IMR-90 (cell line): ENCODE measurements around the gene AIRE. TPM values are rescaled to one million over a fixed set of nuclear protein-coding genes. Genes with fewer than 3 reads are reported as not detected.

Source experiments
- ATAC-seq: fragments of 200-7000 bp; cut with Tn5 transposase; 2 replicates; pipeline ENCODE4 v1.9.1; 2020; ENCODE audit warnings: low read depth, mild to moderate bottlenecking, moderate library complexity
- BruUV-seq: library from RNA; stranded (reverse); fragments of 400-500 nt; replicated peaks from 2 replicates; lab custom pipeline; 2021; lab: Mats Ljungman, UMichigan
- CTCF ChIA-PET: fragments of 300-600 bp; formaldehyde crosslinking; extraction: SDS; loops from one replicate; lab custom pipeline; 2021; ENCODE audit warnings: antibody characterized with exemption; lab: Yijun Ruan, JAX
- POLR2A ChIA-PET: fragments of 300-600 bp; sonication (Branson Sonifier 250); formaldehyde crosslinking; loops from one replicate; lab custom pipeline; 2022; ENCODE audit warnings: antibody characterized with exemption; ENCODE audit not compliant: unreplicated experiment; lab: Charles Lee
- DNase-seq: peaks from one replicate; pipeline ENCODE4 v3.0.0; 2013
- H2AFZ ChIP-seq: replicated peaks from 2 replicates; pipeline ENCODE3; 2013; ENCODE audit warnings: low read length, mild to moderate bottlenecking; ENCODE audit not compliant: poor library complexity
- H2AK5ac ChIP-seq: 2 replicates; pipeline ENCODE4 v1.6.1; 2013; ENCODE audit warnings: low read depth, low read length, inconsistent platforms
- H2AK9ac ChIP-seq: replicated peaks from 2 replicates; pipeline ENCODE3; 2013; ENCODE audit warnings: mild to moderate bottlenecking, low read depth, low read length, moderate library complexity; ENCODE audit not compliant: poor library complexity
- H2BK120ac ChIP-seq: 2 replicates; pipeline ENCODE4 v1.6.1; 2013; ENCODE audit warnings: low read depth, low read length, inconsistent platforms
- H2BK15ac ChIP-seq: 3 replicates; pipeline ENCODE4 v1.6.1; 2013; ENCODE audit warnings: low read depth, low read length, inconsistent platforms
- H2BK20ac ChIP-seq: 2 replicates; pipeline ENCODE4 v1.6.1; 2013; ENCODE audit warnings: low read depth, mild to moderate bottlenecking, inconsistent platforms, low read length, moderate library complexity
- H2BK5ac ChIP-seq: 2 replicates; pipeline ENCODE4 v1.6.1; 2013; ENCODE audit warnings: mild to moderate bottlenecking, low read depth, low read length, inconsistent platforms; ENCODE audit not compliant: poor library complexity, severe bottlenecking
- H3K14ac ChIP-seq: replicated peaks from 2 replicates; pipeline ENCODE4 v1.6.1; 2013; ENCODE audit warnings: low read depth, low read length, inconsistent platforms
- H3K18ac ChIP-seq: 2 replicates; pipeline ENCODE4 v1.6.1; 2013; ENCODE audit warnings: low read depth, low read length, control low read depth
- H3K23ac ChIP-seq: 2 replicates; pipeline ENCODE4 v1.6.1; 2013; ENCODE audit warnings: low read depth, low read length, inconsistent platforms
- H3K27ac ChIP-seq: 2 replicates; pipeline ENCODE4 v1.5.1; 2013; ENCODE audit warnings: mild to moderate bottlenecking, control low read depth, low read length; ENCODE audit not compliant: insufficient read depth
- H3K27me3 ChIP-seq: 2 replicates; pipeline ENCODE4 v1.6.1; 2013; ENCODE audit warnings: low read length; ENCODE audit not compliant: control insufficient read depth, insufficient read depth
- H3K36me3 ChIP-seq: 2 replicates; pipeline ENCODE4 v1.6.1; 2013; ENCODE audit warnings: low read length, mixed read lengths; ENCODE audit not compliant: control insufficient read depth, insufficient read depth
- H3K4ac ChIP-seq: 2 replicates; pipeline ENCODE4 v1.6.1; 2013; ENCODE audit warnings: low read depth, low read length, inconsistent platforms
- H3K4me1 ChIP-seq: 2 replicates; pipeline ENCODE4 v1.6.1; 2013; ENCODE audit warnings: low read length, mixed read lengths; ENCODE audit not compliant: control insufficient read depth, insufficient read depth
- H3K4me2 ChIP-seq: 2 replicates; pipeline ENCODE4 v1.6.1; 2013; ENCODE audit warnings: low read depth, mild to moderate bottlenecking, control low read depth, low read length, moderate library complexity
- H3K4me3 ChIP-seq: 2 replicates; pipeline ENCODE4 v1.5.1; 2013; ENCODE audit warnings: low read depth, mild to moderate bottlenecking, control low read depth, low read length, moderate library complexity; ENCODE audit not compliant: insufficient read depth
- H3K56ac ChIP-seq: 2 replicates; pipeline ENCODE4 v1.6.1; 2013; ENCODE audit warnings: low read length, inconsistent platforms; ENCODE audit not compliant: insufficient read depth; ENCODE audit errors: extremely low read depth
- H3K79me1 ChIP-seq, 2 experiments: 2 replicates each; pipeline ENCODE4 v1.6.1; 2013; ENCODE audit warnings: low read length in 2 of 2, inconsistent platforms in 1 of 2, low read depth in 1 of 2
- H3K9ac ChIP-seq: 2 replicates; pipeline ENCODE4 v1.6.1; 2013; ENCODE audit warnings: low read depth, low read length, control low read depth
- H3K9me1 ChIP-seq: 2 replicates; pipeline ENCODE4 v1.6.1; 2013; ENCODE audit warnings: low read length, inconsistent platforms; ENCODE audit not compliant: insufficient read depth
- H3K9me3 ChIP-seq: 2 replicates; pipeline ENCODE4 v1.6.1; 2013; ENCODE audit warnings: low read length; ENCODE audit not compliant: control insufficient read depth, insufficient read depth
- H4K20me1 ChIP-seq: 2 replicates; pipeline ENCODE4 v1.6.1; 2013; ENCODE audit warnings: low read length, inconsistent platforms; ENCODE audit not compliant: insufficient read depth
- H4K5ac ChIP-seq: 2 replicates; pipeline ENCODE4 v1.6.1; 2013; ENCODE audit warnings: mild to moderate bottlenecking, low read depth, low read length, control low read depth
- H4K8ac ChIP-seq, 2 experiments: 2 replicates each; pipeline ENCODE4 v1.6.1; 2013; ENCODE audit warnings: low read depth in 2 of 2, low read length in 2 of 2, control low read depth in 1 of 2, inconsistent platforms in 1 of 2
- H4K91ac ChIP-seq: 2 replicates; pipeline ENCODE4 v1.6.1; 2013; ENCODE audit warnings: low read depth, low read length, inconsistent platforms; ENCODE audit not compliant: insufficient read depth
- RFX5 ChIP-seq: IDR thresholded peaks from 2 replicates; pipeline ENCODE4 v1.8.0; 2012; ENCODE audit warnings: low read depth, mild to moderate bottlenecking, low read length, moderate library complexity
- USF2 ChIP-seq: fragments of 150-350 bp; IDR thresholded peaks from 2 replicates; pipeline ENCODE4 v1.6.1; 2017; ENCODE audit warnings: mild to moderate bottlenecking, antibody characterized with exemption, low read length, low read depth
- WGBS, 2 experiments: methylation state at CpG; one replicate each; pipeline versions ENCODE4 v1.1.5 to v1.1.7; 2013; ENCODE audit warnings: missing lambda C conversion rate in 2 of 2; ENCODE audit not compliant: insufficient read length in 1 of 2; ENCODE audit errors: extremely low coverage in 2 of 2; 5-methylcytosine and 5-hydroxymethylcytosine counted together
- dilution Hi-C: fragments of 300-500 bp; cut with HindIII; formaldehyde crosslinking; loops from one replicate; pipeline ENCODE4 v1.14.3; 2018; ENCODE audit warnings: low sequenced_read_pairs; ENCODE audit not compliant: unreplicated experiment
- in situ Hi-C: fragments of 300-500 bp; cut with MboI; formaldehyde crosslinking; loops from 3 replicates; pipeline ENCODE4 v1.14.3; 2019; ENCODE audit warnings: low sequenced_read_pairs, inconsistent platforms, mixed read lengths
- intact Hi-C: fragments of 100-400 bp; cut with micrococcal nuclease; formaldehyde crosslinking; loops from 2 replicates; pipeline ENCODE4 v1.10.0; 2022
- polyA plus RNA-seq, 3 experiments: library from polyadenylated mRNA; depleted of rRNA; stranded (reverse); fragments of >200 nt; gene quantifications; 2 replicates each; pipeline ENCODE4 v1.2.3, GENCODE V29; 2012; ENCODE audit warnings: low replicate concordance in 1 of 3
- total RNA-seq: library from RNA; depleted of rRNA; stranded (reverse); fragments of >200 nt; gene quantifications from 2 replicates; pipeline ENCODE4 v1.2.3, GENCODE V29; 2012

AIRE gene
- total and polyA plus RNA-seq, 2 of the 4 experiments (the other 2 are of a cell fraction): 0.05 TPM; not detected in 1

- no peak for DNase-seq
- ATAC-seq: no peak
- Histone ChIP-seq H3K36me3 (peaks cover 72% of the 10 kb centered on the region), H2AFZ (no peak overlapping the region), H3K4me1 (no peaks in the 10 kb centered on the region), H4K8ac (no peak overlapping the region), H2BK120ac (no peak overlapping the region), H2AK5ac (no peak overlapping the region), H2BK5ac (no peak overlapping the region), H3K18ac (no peak overlapping the region), H3K9ac (no peak overlapping the region), H3K27ac (no peak overlapping the region), H3K14ac (no peak overlapping the region), H2BK20ac (no peak overlapping the region), H2BK15ac (no peak overlapping the region), H4K20me1 (peaks cover 6% of the 10 kb centered on the region), H3K79me1 (no peaks in the 10 kb centered on the region), H3K23ac (no peak overlapping the region), H3K9me1 (peaks cover 5% of the 10 kb centered on the region; the same call in 1 of the 2 replicates), H4K91ac (no peak overlapping the region), H3K9me3 (no peaks in the 10 kb centered on the region), H3K56ac (no peak overlapping the region), H4K5ac (no peak overlapping the region), H3K4ac (no peak overlapping the region), H2AK9ac (no peak overlapping the region), H3K4me2 (no peak overlapping the region), H3K27me3 (no peaks in the 10 kb centered on the region), H3K4me3 (no peak overlapping the region)
- no TSS peak for BruUV-seq
- TF ChIP-seq RFX5: no peak
- no peak for TF ChIP-seq USF2
- intact Hi-C loops: no loop called here
- WGBS, 2 experiments: 94% methylated on average over 8 of the region's 25 CpGs; no CpG with 5 or more reads in 1 of the 2 experiments
- ChIA-PET POLR2A (no interaction called here), CTCF (no interaction called here)
- in situ Hi-C loops: no loop called here
- dilution Hi-C loops: no loop called here
These were observed 33.0 kb downstream of the AIRE start for GRCh38 chr21:44318489-44319285.
